HG02885 (cell line): ENCODE data around the gene PRLH.
A peak's percentile ranks its signal among the peaks of the same experiment; 100 is the strongest.

Source experiments
- ATAC-seq: cut with Tn5 transposase; IDR thresholded peaks from one replicate; pipeline ENCODE4 v1.9.1; 2021; ENCODE audit warnings: mild to moderate bottlenecking; ENCODE audit not compliant: unreplicated experiment, poor library complexity

The PRLH gene

GRCh38 chr2:237561221-237561620, 5.2 kb upstream of the PRLH start:
- no peak for ATAC-seq

GRCh38 chr2:237563816-237564215, 2.6 kb upstream of the PRLH start:
- no peak for ATAC-seq

GRCh38 chr2:237564526-237565131, 1.7 kb upstream of the PRLH start:
- ATAC-seq: no peak

GRCh38 chr2:237565974-237566373, 400 bp upstream of the PRLH start:
- no peak for ATAC-seq

- ATAC-seq: no peak
Measured at GRCh38 chr2:237567276-237568029, 1.1 kb downstream of the PRLH start.

- ATAC-seq: no peak
Measured at GRCh38 chr2:237568121-237568660, 1.8 kb downstream of the PRLH start.

GRCh38 chr2:237569041-237569440, 2.7 kb downstream of the PRLH start:
- ATAC-seq: no peak

GRCh38 chr2:237569896-237570295, 3.5 kb downstream of the PRLH start:
- ATAC-seq: no peak

- no peak for ATAC-seq
Measured at GRCh38 chr2:237570776-237571335, 4.5 kb downstream of the PRLH start.

- ATAC-seq: no peak
Measured at GRCh38 chr2:237571551-237571950, 5.2 kb downstream of the PRLH start.

GRCh38 chr2:237572021-237572741, 5.8 kb downstream of the PRLH start:
- peak; percentile 81 for ATAC-seq

- no peak for ATAC-seq
Measured at GRCh38 chr2:237572742-237573101, 6.3 kb downstream of the PRLH start.

- ATAC-seq: no peak
Measured at GRCh38 chr2:237573721-237574415, 7.5 kb downstream of the PRLH start.

GRCh38 chr2:237574467-237574866, 8.1 kb downstream of the PRLH start:
- ATAC-seq: no peak

GRCh38 chr2:237574894-237575868, 8.8 kb downstream of the PRLH start:
- no peak for ATAC-seq

- no peak for ATAC-seq
Measured at GRCh38 chr2:237575869-237576862, 9.8 kb downstream of the PRLH start.

- ATAC-seq: no peak
Measured at GRCh38 chr2:237576974-237577373, 10.6 kb downstream of the PRLH start.

- no peak for ATAC-seq
Measured at GRCh38 chr2:237577458-237577857, 11.1 kb downstream of the PRLH start.
